RKO (cell line): Measurements from ENCODE around the gene GALR2.

Source experiments
- DNase-seq: peaks from one replicate; pipeline ENCODE4 v3.0.0-alpha.2; 2016; ENCODE audit warnings: low spot score

GALR2 gene

DNA sequence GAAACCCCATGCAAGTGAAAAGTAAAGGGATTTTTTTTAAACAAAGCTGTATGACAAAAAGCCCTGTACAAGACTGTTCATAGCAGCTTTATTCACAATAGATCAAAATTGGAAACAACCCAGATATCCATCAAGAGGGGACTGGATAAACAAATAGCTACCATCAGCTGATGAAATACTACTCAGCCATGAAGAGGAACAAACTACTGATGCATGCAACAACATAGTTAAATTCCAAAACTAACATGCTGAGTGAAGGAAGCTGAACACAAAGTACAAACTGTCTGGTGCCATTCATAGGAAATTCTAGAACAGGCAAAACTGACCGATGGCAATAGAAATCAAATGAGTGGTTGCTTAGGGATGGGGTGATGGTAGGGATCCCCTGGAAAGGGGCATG, 51.3 kb downstream of the GALR2 start:
- no peak for DNase-seq
